Activated CD4-positive, CD25-positive, alpha-beta regulatory T cell treated with anti-CD3 and anti-CD28 coated beads, Interleukin-2, amount 50 U/mL, for 24 hours (primary cell): Measurements from ENCODE around the gene STAC2.
"Not testable (repeated sequence)": the region's sequence is repeated elsewhere in the genome, so short reads cannot be mapped to it uniquely, and the experiment has no call there.

ENCODE experiments used
- ATAC-seq, 2 donors: fragments of 150-1000 bp; cut with Tn5 transposase; one replicate each; pipeline ENCODE4 v1.10.0; 2021; ENCODE audit warnings: mild to moderate bottlenecking in 1 of 2, moderate library complexity in 1 of 2

Gene STAC2

GRCh38 chr17:39186481-39187002 lies 39.2 kb downstream of the STAC2 start:
- no peak for ATAC-seq

- ATAC-seq = no peak
These were observed 42.0 kb downstream of the STAC2 start for GRCh38 chr17:39183720-39184119.

GRCh38 chr17:39183045-39183444 lies 42.7 kb downstream of the STAC2 start:
- ATAC-seq = no peak

GRCh38 chr17:39181303-39181702 lies 44.4 kb downstream of the STAC2 start:
- ATAC-seq = no peak

GRCh38 chr17:39178536-39178935 lies 47.2 kb downstream of the STAC2 start:
- no peak for ATAC-seq

- peak in 1 of 2 donors; percentile 24 for ATAC-seq
These were observed 48.5 kb downstream of the STAC2 start for GRCh38 chr17:39177256-39177655.

- no peak for ATAC-seq
These were observed 50.1 kb downstream of the STAC2 start for GRCh38 chr17:39175695-39176093.

GRCh38 chr17:39174920-39175694 lies 50.6 kb downstream of the STAC2 start:
- peak; percentile 67 to 86 for ATAC-seq

GRCh38 chr17:39173526-39174274 lies 52.0 kb downstream of the STAC2 start:
- no peak for ATAC-seq

GRCh38 chr17:39173080-39173479 lies 52.7 kb downstream of the STAC2 start:
- no peak for ATAC-seq

- no peak for ATAC-seq
These were observed 53.8 kb downstream of the STAC2 start for GRCh38 chr17:39171933-39172332.

- ATAC-seq = no peak
These were observed 55.2 kb downstream of the STAC2 start for GRCh38 chr17:39170558-39170957.

GRCh38 chr17:39170109-39170508 lies 55.6 kb downstream of the STAC2 start:
- ATAC-seq = no peak

GRCh38 chr17:39169518-39169917 lies 56.2 kb downstream of the STAC2 start:
- ATAC-seq = no peak

GRCh38 chr17:39169101-39169500 lies 56.6 kb downstream of the STAC2 start:
- ATAC-seq = no peak

GRCh38 chr17:39168503-39168902 lies 57.2 kb downstream of the STAC2 start:
- not testable (repeated sequence) for ATAC-seq

GRCh38 chr17:39167476-39167875 lies 58.3 kb downstream of the STAC2 start:
- no peak for ATAC-seq

GRCh38 chr17:39166437-39167335 lies 59.1 kb downstream of the STAC2 start:
- ATAC-seq = no peak

GRCh38 chr17:39165841-39166349 lies 59.9 kb downstream of the STAC2 start, which contains the start of gene ARL5C:
Gene ARL5C, minus strand, starts transcription at chr17:39166161. Its CDS starts 401 bp downstream, at chr17:39165760.
- ATAC-seq = no peak

- peak in 1 of 2 donors; percentile 4 for ATAC-seq
These were observed 60.4 kb downstream of the STAC2 start for GRCh38 chr17:39165178-39165840.

- ATAC-seq = peak; percentile 96
These were observed 61.0 kb downstream of the STAC2 start for GRCh38 chr17:39164675-39165143.

- ATAC-seq = no peak
These were observed 63.8 kb downstream of the STAC2 start for GRCh38 chr17:39161962-39162361.
